Measurements from ENCODE around the gene OTUD7B. TPM values are rescaled to one million over a fixed set of nuclear protein-coding genes. Genes with fewer than 3 reads are reported as not detected.
A peak's percentile ranks its signal among the peaks of the same experiment; 100 is the strongest.

The OTUD7B gene
- total RNA-seq, 1 donor from 2014 or later, result 24.5 TPM

- DNase-seq (ENCODE audit: missing footprints) (no peak), ATAC-seq (no peak)
- intact Hi-C loops (cut with DNase I), result no loop called here
Measured at GRCh38 chr1:149929856-149930255, 80.7 kb downstream of the OTUD7B start.

- ATAC-seq, result no peak
- DNase-seq (ENCODE audit: missing footprints), result no peak
- intact Hi-C loops (cut with DNase I), result loop anchor here (1.0 kb wide), 1 partner anchor 40 kb away; no protein-coding TSS in a partner anchor
Measured at GRCh38 chr1:149928401-149928724, 82.2 kb downstream of the OTUD7B start.

- intact Hi-C loops (cut with DNase I), result loop anchor here (1.0 kb wide), 1 partner anchor 39 kb away; no protein-coding TSS in a partner anchor
- DNase-seq (ENCODE audit: missing footprints), result peak; percentile 97
- ATAC-seq, result peak; percentile 99
Measured at GRCh38 chr1:149927563-149928400, 82.7 kb downstream of the OTUD7B start, which contains the start of gene SF3B4. Gene SF3B4 (minus strand): TSS chr1:149927803. CDS start chr1:149927759, 44 bp downstream.

GRCh38 chr1:149927056-149927562 lies 83.4 kb downstream of the OTUD7B start:
- intact Hi-C loops (cut with DNase I), result no loop called here
- no peak for ATAC-seq
- no peak for DNase-seq (ENCODE audit: missing footprints)

GRCh38 chr1:149926296-149926695 lies 84.2 kb downstream of the OTUD7B start:
- ATAC-seq (no peak), DNase-seq (ENCODE audit: missing footprints) (no peak)
- intact Hi-C loops (cut with DNase I), result no loop called here

GRCh38 chr1:149925751-149926150 lies 84.8 kb downstream of the OTUD7B start:
- intact Hi-C loops (cut with DNase I), result no loop called here
- DNase-seq (ENCODE audit: missing footprints) (no peak), ATAC-seq (no peak)

- DNase-seq (ENCODE audit: missing footprints) (no peak), ATAC-seq (no peak)
- intact Hi-C loops (cut with DNase I), result no loop called here
Measured at GRCh38 chr1:149925345-149925744, 85.2 kb downstream of the OTUD7B start.

- DNase-seq (ENCODE audit: missing footprints), result no peak
- no peak for ATAC-seq
- intact Hi-C loops (cut with DNase I), result no loop called here
Measured at GRCh38 chr1:149923626-149924025, 86.9 kb downstream of the OTUD7B start.

GRCh38 chr1:149917571-149918144 lies 92.9 kb downstream of the OTUD7B start, which contains the start of gene SV2A:
Gene SV2A (minus strand): TSS chr1:149917844. CDS start chr1:149913840, 4,004 bp downstream.
- DNase-seq (ENCODE audit: missing footprints), result no peak
- peak; percentile 43 for ATAC-seq
- intact Hi-C loops (cut with DNase I), result no loop called here

GRCh38 chr1:149916898-149917252 lies 93.7 kb downstream of the OTUD7B start:
- intact Hi-C loops (cut with DNase I), result no loop called here
- DNase-seq (ENCODE audit: missing footprints), result no peak
- no peak for ATAC-seq

- no peak for DNase-seq (ENCODE audit: missing footprints)
- no peak for ATAC-seq
- intact Hi-C loops (cut with DNase I), result no loop called here
Measured at GRCh38 chr1:149916193-149916897, 94.2 kb downstream of the OTUD7B start.

GRCh38 chr1:149915429-149916192 lies 94.9 kb downstream of the OTUD7B start:
- DNase-seq (ENCODE audit: missing footprints) (no peak), ATAC-seq (no peak)
- intact Hi-C loops (cut with DNase I), result no loop called here

- no peak for DNase-seq (ENCODE audit: missing footprints)
- intact Hi-C loops (cut with DNase I), result no loop called here
- no peak for ATAC-seq
Measured at GRCh38 chr1:149914545-149914944, 96.0 kb downstream of the OTUD7B start.

GRCh38 chr1:149906570-149907075 lies 103.9 kb downstream of the OTUD7B start:
- ATAC-seq, result no peak
- intact Hi-C loops (cut with DNase I), result no loop called here
- no peak for DNase-seq (ENCODE audit: missing footprints)

- intact Hi-C loops (cut with DNase I), result no loop called here
- DNase-seq (ENCODE audit: missing footprints) (no peak), ATAC-seq (no peak)
Measured at GRCh38 chr1:149903836-149904491, 106.6 kb downstream of the OTUD7B start.

GRCh38 chr1:149899460-149900284 lies 110.9 kb downstream of the OTUD7B start, which contains the start of gene BOLA1:
Gene BOLA1 (plus strand): TSS chr1:149899568. CDS start chr1:149900060, 492 bp downstream.
- intact Hi-C loops (cut with DNase I), result no loop called here
- DNase-seq (ENCODE audit: missing footprints) (peak; percentile 96), ATAC-seq (peak; percentile 99)

- ATAC-seq (no peak), DNase-seq (ENCODE audit: missing footprints) (no peak)
- intact Hi-C loops (cut with DNase I), result no loop called here
Measured at GRCh38 chr1:149896575-149896974, 114.0 kb downstream of the OTUD7B start.
